ENCODE data around the gene SLA2.
"Not testable (repeated sequence)": the region's sequence is repeated elsewhere in the genome, so short reads cannot be mapped to it uniquely, and the experiment has no call there.

The SLA2 gene

DNA sequence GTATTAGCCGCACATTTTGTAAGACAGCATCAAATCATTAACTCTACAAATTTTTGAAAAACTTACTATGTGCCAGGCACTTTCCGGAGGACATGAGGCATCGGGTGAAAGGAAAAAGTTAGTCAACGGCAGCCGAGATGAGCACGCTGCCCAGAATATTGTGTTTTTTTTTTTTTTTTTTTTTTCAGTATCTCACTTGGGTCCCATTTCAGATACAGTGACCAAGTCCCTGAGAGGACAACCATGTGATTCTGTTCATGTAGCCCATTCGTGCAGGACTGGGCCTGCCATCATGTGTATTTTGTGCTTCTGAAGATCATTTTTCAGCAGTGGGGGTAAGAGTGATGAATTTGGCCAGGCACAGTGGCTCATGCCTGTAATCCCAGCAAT, 1.3 kb downstream of the SLA2 start:
- no peak for FAIRE-seq

DNA sequence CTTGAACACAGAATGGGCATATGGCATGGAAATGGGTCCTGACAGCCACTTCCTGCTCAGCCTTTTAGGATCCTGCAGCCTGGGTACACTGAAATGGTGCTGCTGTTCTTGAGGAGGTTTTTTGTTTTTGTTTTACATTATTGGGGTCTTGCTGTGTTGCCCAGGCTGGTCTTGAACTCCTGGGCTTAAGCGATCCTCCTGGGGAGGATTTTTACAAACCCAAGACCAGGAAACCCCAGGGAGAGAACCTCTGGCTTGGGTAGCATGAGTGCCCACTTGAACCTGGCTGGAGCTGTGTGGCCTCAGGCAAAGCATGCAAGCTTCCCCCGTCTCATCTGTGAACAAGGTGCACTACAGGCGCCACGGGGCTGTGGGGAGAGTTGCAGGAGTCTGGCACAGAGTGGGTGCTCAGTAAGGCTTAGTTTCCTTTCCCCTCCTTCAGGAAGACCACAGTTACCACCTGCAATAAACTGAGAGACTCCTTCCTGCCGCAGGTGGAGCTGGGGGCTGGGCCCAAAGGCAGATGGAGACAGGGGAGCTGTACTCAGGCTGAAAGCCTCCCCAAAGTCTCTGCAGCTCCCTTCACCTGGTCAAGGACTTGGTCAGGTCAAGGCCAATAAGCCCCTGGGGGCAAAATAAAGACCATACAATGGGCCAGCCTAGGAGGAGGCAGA, 1.8 kb downstream of the SLA2 start:
- no peak for FAIRE-seq

DNA sequence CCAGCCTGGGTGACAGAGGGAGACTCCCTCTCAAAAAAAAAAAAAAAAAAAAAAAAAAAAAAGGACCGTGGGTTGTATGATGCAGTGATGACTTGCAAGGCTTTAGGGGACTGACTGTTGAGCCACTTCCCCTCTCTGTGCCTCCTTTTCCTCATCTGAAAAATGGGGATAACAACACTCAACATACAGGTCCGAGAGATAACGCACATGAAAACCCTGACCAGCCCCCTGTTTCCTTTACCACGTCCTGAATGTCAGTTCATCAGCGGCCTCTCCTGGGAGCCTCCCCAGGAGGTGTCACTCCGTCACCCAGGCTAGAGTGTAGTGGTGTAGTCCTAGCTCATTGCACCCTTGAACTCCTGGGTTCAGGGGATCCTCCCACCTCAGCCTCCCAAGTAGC, 3.9 kb downstream of the SLA2 start:
- FAIRE-seq: no peak

DNA sequence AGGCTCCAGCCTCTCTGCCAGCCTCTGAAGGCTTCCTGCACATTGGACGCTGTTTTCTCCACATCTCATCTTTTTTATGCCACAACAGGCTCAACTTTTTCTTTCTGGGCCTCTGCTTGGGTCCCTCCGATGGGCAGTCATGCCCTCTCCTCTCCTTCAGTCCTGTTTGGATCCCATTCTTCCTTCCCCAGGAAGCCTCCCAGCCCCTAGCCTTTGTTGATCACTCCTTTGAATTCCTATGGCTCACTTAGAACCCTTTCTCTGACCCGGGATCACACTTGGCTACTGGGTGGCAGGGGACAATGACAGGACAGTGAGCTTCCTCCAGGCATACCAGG, 4.5 kb downstream of the SLA2 start:
- FAIRE-seq: no peak

DNA sequence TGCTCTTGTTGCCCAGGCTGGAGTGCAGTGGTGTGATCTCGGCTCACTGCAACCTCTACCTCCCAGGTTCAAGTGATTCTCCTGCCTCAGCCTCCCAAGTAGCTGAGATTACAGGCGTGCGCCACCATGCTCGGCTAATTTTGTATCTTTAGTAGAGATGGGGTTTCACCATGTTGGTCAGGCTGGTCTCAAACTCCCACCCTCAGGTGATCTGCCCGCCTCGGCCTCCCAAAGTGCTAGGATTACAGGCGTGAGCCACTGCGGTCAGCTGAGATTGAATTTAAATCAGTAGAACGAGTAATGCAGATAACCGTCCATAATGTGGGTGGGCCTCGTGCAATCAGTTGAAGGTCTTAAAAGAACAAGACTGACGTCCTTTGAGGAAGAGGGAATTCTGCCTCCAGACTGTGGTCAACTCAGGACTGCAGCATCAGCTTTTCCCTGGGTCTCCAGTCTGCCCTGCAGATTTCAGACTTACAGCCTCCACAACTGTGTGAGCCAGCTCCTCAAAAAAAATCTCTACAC, 7.1 kb downstream of the SLA2 start:
- not testable (repeated sequence) for FAIRE-seq

DNA sequence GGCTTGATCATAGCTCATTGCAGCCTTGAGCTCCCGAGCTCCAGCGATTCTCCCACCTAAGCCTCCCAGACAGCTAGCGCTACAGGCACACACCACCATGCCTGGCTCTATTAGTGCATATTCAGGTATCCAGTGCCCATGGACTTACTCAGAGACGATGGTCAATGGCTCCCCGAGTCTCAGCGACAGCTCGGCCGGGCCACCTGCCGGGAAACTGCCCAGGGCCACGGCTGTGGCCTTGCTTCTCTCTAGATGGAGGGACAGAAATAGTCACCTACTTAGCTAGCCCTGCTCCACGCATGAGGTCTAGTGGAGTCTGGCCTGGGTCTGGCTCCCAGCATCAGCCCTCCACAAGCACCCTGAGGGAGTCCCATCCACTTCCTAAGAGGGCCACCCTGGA, 11.7 kb downstream of the SLA2 start:
- FAIRE-seq: no peak

DNA sequence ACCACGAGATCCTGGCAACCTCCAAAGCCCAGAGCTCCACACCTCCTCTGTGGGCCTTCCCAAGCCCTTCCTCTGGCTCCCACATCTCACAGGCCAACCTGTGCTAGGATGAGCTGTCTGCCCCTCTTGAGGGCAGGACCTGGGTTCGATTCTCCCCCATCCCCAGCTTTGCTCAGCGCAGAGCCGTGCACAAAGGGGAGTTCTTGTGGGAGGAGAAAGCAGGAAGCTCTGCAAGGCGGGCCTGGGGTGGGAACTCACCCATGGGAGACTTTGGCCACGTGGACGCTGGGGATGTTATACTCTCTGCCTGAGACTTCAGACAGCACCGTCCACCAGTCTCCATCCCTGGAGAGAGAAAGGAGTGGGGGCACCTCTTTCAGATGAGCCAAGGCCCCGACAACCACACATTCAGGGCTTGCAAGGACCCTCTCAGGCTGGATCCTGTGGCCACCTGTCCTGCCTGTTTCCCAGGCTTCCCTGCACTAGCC, 12.7 kb downstream of the SLA2 start:
- no peak for FAIRE-seq

DNA sequence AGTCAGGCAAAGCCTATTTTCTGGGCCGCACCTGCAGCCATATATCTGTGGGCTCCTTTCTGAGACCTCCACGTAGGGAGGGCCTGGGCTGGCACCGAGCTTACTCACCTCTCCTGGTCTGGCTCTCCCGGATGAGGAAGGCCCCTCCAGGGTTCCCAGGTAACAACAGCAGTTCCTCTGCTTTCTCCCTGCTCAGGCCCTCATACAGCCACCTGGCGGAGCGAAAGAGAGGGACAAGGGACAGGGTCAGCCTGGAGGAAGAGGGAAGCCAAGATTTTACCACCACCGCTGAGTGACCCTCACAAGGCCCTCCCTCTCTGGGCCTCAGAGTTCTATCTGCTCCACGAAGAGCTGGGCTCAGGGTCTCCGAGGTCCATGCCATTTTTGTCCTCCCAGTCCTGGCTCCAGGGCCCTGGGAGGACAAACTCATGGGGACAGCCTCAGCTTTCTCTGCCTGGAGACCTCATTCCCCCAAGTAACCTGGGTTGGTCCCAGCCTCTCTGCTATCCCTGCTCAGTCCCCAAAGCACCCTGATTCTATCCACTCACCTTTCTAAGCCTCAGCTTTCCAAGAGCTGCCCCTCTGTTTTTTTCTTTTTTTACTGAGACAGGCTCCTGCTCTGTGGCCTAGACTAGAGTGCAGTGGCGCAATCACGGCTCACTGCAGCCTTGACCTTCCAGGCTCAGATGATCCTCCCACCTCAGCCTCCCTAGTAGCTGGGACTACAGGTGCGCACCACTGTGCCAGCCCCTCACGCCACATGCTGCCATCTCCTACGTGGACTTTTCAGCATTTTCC, 13.3 kb downstream of the SLA2 start:
- no peak for FAIRE-seq

DNA sequence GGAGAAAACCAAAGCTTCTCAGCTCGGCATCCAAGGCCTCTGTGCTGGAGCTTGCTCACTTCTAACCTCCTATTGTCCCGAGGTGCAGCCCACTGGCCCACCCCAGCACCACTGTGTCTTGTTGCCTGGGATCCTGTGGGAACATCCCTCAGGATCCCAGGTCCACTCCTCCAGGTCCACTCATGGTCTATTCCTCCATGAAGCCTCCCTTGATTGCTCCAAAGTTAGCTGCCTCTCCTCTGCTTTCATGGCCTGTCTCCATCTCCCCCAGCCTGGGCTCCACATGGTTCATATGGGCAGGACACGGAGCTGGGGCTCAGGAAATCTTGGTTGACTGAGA, 13.9 kb downstream of the SLA2 start:
- no peak for FAIRE-seq

DNA sequence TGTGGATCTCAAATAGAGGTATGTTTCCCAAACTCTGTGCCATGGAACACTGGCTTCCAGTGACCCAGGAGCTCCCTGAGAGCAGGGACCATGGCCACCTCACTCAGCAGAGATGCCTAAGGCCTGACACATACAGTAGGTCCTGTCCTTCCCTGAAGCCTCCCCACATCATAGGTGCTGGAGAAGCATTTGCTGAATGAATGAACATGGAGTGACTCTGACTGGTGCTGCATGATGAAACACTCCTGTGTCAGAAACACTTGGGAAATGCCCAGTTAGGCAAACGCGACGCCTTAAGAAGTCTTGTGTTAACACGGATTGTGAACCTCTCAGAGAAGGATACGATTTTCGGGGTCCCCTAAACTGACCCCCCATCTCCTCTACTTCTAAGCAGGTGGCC, 14.3 kb downstream of the SLA2 start:
- FAIRE-seq: no peak

DNA sequence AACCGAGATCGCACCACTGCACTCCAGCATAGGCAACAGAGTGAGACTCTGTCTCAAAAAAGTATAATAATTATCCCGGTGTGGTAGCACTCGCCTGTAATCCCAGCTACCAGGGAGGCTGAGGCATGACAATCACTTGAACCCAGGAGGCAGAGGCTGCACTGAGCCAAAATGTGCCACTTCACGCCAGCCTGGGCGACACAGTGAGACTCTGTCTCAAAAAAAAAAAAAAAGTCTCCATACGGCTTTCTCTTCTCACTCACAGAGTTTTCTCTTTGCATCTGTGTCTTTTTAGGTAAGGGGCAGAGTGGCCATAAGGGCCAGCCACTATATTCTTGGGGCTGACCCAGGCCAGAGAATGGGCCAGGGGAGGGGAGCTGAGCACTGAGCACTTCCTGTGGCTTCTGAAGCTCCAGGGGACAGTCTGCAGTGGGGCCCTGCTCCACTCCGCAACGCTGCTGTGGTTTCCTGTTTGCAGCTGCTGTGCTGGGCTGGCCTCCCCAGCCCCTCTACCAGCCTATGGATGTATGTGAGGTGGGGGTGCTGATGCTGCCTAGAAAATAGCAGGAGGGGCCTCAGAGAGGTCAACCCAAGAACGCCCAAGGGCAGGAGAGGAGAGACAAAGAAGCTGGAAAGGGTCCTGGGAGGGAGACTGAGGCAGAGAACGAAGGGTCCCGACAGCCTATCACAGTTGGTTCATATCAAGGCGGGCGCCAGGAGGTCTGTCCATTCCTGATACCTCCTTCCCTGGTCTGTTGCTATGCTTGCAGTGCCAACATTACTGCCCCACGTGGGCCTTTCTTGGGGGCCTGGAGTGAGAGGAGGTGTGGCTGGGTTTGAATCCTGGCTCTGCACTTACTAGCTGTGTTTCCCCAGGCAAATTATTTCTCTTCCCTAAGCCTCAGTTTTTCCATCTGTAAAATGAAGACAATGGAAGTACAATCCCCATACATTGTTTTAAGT, 16.0 kb downstream of the SLA2 start:
- no peak for FAIRE-seq

DNA sequence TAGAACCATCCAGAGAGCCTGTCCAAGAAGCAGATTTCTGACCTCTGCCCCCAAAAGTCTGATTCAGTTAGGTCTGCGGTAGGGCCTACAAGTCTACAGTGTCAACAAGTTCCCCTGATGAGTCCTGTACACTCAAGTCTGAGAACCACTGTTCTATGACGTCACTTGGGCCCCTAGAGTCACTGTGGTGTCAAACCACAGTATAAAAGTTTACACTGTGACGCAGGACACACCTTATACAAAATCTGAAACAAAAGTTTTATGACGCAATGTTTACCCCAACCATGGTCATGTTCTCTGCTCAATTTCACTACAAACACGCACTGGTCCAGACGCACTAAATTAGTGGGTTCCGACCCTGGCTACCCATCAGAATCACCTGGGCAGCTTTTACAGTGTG, 17.9 kb downstream of the SLA2 start:
- FAIRE-seq: no peak

DNA sequence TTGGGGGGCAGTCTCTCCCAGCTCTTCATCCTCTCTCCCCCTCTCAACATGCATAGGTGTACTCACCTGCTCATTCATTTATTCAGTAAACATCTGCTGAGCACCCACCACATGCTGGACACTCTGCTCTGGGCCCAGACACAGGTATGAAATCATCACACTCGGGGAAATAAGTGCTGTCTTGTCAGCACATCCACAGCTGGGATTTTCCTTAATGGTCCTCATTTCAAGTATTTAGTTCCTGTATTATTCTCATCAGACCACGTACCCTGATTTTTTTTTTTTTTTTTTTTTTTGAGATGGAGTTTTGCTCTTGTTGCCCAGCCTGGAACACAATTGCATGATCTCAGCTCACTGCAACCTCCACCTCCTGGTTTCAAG, 21.1 kb downstream of the SLA2 start:
- FAIRE-seq: no peak

DNA sequence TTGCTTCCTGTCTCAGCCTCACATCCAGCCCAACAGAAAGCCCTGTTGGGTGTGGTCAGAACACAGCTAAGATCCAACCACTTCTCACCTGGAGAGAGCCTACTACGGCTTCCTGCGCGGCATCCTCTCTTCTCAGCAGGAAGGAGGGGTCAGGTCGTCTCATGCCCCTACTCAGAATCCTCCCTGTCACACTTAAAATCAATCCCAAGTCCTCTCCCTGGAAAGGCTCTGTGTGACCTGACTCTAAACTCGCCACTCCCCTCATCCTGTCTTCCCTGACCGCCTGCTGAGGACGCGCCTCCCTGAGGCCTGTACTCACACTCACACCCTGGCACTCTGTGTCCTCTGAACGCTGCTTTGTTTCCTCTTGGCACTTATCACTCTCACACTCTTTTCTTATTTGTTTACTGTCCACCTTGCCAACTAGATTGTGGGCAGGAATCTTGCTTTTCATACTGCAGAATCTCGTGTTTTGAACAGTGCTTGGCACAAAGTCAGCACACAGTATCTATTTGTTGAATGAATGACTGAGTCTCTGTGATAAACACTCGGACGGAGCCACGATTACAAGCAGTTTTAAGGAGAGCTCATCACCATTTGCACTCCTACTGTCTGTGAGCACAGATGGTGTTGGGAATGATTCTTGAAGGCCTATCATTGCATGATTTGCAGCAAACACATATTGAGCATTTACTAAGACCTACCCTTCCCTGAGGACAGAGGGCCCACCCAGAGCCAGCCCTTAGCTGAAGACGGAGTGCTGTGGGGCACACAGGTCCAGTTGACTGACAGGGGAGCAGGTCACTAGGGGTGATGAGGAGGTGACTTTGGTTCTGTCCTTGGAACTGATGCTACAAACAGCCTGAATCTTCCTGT, 21.7 kb downstream of the SLA2 start:
- no peak for FAIRE-seq

DNA sequence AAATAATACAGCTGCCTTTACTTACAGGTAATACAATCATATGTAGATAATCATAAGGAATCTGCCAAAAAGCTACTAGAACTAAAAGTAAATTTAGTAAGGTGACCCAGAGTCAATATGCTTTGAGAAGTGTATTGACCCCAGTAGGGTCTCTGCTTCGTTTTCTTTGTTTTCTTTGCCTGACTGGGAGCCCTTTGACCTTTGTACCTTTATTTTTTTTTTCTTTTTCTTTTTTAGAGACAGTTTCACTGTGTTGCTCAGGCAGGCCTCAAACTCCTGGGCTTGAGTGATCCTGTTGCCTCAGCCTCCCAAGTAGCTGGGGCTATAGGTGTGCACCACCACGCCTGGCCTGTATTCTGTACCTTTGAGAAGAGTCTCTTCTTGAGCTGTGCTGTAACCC, 22.6 kb downstream of the SLA2 start:
- no peak for FAIRE-seq

DNA sequence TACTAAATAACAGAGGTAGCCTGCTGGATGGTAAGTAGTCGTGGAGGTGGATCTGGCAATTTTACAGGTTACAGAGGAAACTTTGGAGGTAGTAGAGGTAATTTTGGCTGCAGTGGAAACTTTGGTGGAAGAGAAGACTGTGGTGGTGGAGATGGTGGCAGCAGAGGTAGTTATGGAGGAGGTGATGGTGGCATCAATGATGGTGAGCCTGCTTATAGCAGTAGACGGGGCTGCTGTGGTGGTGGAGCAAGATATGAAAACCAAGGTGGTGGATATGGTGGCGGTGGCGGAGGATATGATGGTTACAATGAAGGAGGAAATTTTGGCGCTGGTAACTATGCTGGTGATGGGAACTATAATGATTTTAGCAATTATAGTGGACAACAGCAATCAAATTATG, 25.1 kb downstream of the SLA2 start:
- FAIRE-seq: no peak

DNA sequence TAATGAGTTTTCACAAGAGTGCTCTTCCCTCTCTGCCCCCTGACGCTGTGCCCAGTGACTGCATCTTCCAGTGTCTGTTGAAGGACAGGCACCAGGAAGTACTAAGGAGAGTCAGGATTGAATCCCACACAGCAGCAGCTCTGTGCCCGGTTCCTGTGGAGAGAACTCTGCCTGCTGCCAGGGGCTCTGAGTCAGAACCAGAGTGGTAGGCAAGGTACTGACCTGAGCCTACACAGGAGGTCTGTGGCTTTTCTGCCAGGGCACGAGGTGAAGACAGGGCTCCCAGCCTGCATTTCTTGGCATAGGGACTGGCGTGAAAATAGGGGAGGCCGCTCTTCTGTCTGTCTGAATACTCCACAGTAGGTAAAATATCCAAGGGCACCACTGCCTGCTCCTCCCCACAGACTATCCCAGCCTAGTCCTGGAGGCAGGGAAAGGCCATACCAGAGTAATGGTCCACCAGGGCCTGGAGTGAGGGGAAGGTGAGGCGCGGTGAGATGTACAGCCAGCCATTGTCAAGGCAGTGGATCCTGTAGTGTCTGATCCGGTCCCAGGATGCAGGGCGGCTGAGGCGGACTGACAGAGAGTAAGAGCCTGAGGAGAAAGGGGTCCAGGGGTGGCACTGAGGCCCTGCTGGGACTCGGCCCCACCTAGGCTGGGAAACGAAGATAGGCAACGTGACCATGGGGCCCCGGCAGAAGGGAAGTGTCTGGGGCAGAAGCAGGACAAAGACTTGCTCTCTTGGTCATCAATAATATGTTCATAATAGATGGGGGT, 31.0 kb downstream of the SLA2 start:
- no peak for FAIRE-seq

DNA sequence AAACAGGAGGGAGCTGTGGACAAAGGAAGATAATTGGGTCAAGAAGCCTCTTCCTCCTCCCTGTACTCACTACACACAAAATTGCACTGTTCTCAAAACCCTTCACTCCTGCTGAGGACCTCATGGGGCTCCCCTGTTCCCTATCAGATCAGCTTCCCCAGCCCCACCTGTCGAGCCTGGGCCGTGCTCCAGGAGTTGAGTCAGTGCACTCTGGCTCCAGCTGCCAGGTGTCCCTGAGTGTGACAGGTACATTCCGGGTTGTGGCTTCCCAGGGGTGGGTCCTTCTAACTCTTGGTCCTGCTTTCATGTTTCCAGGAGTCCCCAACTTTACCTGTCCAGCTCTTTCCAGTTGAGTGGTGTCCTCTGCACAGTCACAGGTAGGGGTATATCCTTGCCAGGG, 32.0 kb downstream of the SLA2 start:
- FAIRE-seq: no peak

DNA sequence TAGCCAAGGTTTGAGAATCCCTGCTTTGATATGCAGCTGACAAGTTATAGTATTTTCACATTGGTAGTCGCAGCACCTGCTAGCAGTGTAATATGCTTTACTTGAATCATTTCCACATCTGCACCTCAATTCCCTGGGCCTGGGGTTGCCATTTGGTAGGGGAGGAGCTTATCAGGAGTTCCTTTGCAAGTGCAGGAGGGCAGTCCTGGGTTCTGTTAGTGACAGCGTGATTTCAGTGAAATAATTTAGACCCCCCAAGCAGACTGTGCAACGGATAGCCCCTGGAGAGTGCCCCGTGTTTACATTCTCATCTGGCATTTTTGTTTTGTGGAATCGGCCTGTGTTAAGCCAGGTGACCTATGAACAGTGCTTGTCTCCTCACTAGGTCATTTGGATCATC, 34.4 kb downstream of the SLA2 start:
- FAIRE-seq: no peak

DNA sequence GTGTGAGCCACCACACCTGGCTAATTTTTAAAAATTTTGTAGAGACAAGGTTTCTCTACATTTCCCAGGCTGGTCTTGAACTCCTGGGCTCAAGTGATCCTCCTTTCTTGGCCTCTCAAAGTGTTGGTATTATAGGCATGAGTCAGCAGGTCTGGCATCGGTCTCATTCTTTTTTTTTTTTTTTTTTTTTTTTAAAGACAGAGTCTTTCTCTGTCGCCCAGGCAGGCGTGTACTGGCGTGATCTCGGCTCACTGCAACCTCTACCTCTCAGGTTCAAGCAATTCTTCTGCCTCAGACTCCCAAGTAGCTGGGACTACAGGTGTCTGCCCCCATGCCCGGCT, 37.6 kb downstream of the SLA2 start:
- not testable (repeated sequence) for FAIRE-seq

DNA sequence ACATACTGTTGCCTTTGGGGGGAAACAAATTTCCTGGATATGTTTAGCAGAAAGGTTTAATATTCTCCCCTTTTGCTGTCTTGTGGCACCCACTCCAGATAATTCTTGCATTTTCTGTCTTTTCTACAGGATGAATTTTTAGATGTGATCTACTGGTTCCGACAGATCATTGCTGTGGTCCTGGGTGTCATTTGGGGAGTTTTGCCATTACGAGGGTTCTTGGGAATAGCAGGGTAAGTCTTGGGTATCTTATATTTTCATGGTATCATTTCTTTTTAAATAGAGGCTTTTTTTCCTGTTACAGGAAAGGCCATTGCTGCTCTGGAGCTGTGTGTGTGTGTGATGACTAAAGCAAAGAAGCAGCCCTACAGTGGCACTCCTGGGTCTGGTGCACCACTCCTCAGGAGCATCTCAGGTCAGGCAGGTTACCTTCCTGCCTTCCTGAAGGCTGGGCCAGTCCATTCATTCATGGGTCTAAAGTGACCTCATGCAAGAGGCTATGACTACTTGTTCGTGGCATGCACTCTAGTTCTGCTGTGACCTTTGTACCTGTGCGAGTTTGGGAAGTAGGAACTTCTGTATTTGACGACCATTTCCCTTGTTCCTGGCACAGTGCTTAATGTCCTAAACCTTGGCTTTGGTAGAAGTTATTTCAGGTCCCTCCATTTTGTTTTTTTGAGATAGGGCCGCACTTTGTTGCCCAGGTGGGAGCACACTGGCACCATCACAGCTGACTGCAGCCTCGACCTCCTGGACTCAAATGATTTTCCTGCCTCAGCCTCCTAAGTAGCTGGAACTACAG, 38.2 kb downstream of the SLA2 start:
- no peak for FAIRE-seq
